Naive thymus-derived CD4-positive, alpha-beta T cell (primary cell): Measurements from ENCODE around the gene CAMTA1. TPM values are rescaled to one million over a fixed set of nuclear protein-coding genes. Genes with fewer than 3 reads are reported as not detected.

Experiments used
- ATAC-seq: fragments of 150-1000 bp; cut with Tn5 transposase; 2 replicates; pipeline ENCODE4 v1.10.0; 2021; ENCODE audit warnings: mild to moderate bottlenecking, moderate library complexity
- CTCF ChIA-PET: fragments of 350-600 bp; sonication (Branson Sonifier 250); formaldehyde crosslinking; loops from one replicate; lab custom pipeline; 2021; ENCODE audit warnings: antibody characterized with exemption; lab: Charles Lee
- POLR2A ChIA-PET: fragments of 350-600 bp; sonication (Branson Sonifier 250); formaldehyde crosslinking; loops from one replicate; lab custom pipeline; 2021; ENCODE audit warnings: antibody characterized with exemption, inconsistent platforms; lab: Charles Lee
- DNase-seq, 9 donors: peaks; one replicate each; pipeline versions ENCODE4 v3.0.0 to v3.0.0-alpha.2; 2020 to 2022; ENCODE audit warnings: mixed read lengths in 1 of 9
- H3K27ac ChIP-seq: one replicate; pipeline ENCODE4 v1.7.0; 2013; ENCODE audit warnings: mild to moderate bottlenecking, low read depth, low read length, moderate library complexity
- H3K27me3 ChIP-seq, 2 donors: one replicate each; pipeline ENCODE4 v1.7.0; 2013; ENCODE audit warnings: low read length in 2 of 2, mild to moderate bottlenecking in 2 of 2, moderate library complexity in 2 of 2; ENCODE audit not compliant: control insufficient read depth in 2 of 2, insufficient read depth in 2 of 2
- H3K36me3 ChIP-seq, 3 experiments: 1 replicate in 2 of 3; 2 replicates in 1 of 3; pipeline ENCODE4 v1.7.0; 2013; ENCODE audit warnings: low read length in 3 of 3, mild to moderate bottlenecking in 3 of 3, moderate library complexity in 1 of 3; ENCODE audit not compliant: insufficient read depth in 3 of 3, control insufficient read depth in 2 of 3
- H3K4me1 ChIP-seq, 2 donors: one replicate each; pipeline ENCODE4 v1.7.0; 2013; ENCODE audit warnings: low read length in 2 of 2, mild to moderate bottlenecking in 2 of 2, moderate library complexity in 1 of 2; ENCODE audit not compliant: control insufficient read depth in 2 of 2, insufficient read depth in 2 of 2
- H3K4me3 ChIP-seq: 2 replicates; pipeline ENCODE4 v1.7.0; 2013; ENCODE audit warnings: mild to moderate bottlenecking, low read length
- H3K9me3 ChIP-seq, 3 experiments: 1 replicate in 2 of 3; 2 replicates in 1 of 3; pipeline ENCODE4 v1.7.0; 2013; ENCODE audit warnings: low read length in 3 of 3; ENCODE audit not compliant: control insufficient read depth in 2 of 3
- H3K27ac Mint-ChIP-seq, 9 donors: one replicate each; pipeline ENCODE4 v1.8.0; 2020 to 2022; ENCODE audit warnings: mixed read lengths in 9 of 9, mild to moderate bottlenecking in 8 of 9, moderate library complexity in 5 of 9, inconsistent platforms in 2 of 9
- H3K27me3 Mint-ChIP-seq, 5 donors: one replicate each; pipeline ENCODE4 v1.8.0; 2021 to 2022; ENCODE audit warnings: mixed read lengths in 5 of 5, mild to moderate bottlenecking in 1 of 5
- H3K36me3 Mint-ChIP-seq, 5 donors: one replicate each; pipeline ENCODE4 v1.8.0; 2020 to 2022; ENCODE audit warnings: mixed read lengths in 5 of 5, mild to moderate bottlenecking in 3 of 5, inconsistent platforms in 1 of 5
- H3K4me1 Mint-ChIP-seq, 7 donors: one replicate each; pipeline ENCODE4 v1.8.0; 2020 to 2022; ENCODE audit warnings: mixed read lengths in 7 of 7, mild to moderate bottlenecking in 3 of 7, inconsistent platforms in 1 of 7
- H3K4me3 Mint-ChIP-seq, 10 donors: one replicate each; pipeline ENCODE4 v1.8.0; 2020 to 2022; ENCODE audit warnings: mild to moderate bottlenecking in 10 of 10, mixed read lengths in 10 of 10, moderate library complexity in 6 of 10, inconsistent platforms in 2 of 10
- H3K9me3 Mint-ChIP-seq, 11 donors: one replicate each; pipeline ENCODE4 v1.8.0; 2020 to 2022; ENCODE audit warnings: mixed read lengths in 11 of 11, mild to moderate bottlenecking in 4 of 11, inconsistent platforms in 1 of 11, moderate library complexity in 1 of 11
- intact Hi-C, 2 donors: fragments of 100-400 bp; cut with micrococcal nuclease; formaldehyde crosslinking; loops; one replicate each; pipeline ENCODE4 v1.15.1; 2023
- polyA plus RNA-seq, 2 donors: library from polyadenylated mRNA; unstranded; fragments of 300-500 nt; fragmentation: Illumina TruSeq; gene quantifications; one replicate each; pipeline ENCODE4 v1.2.3, GENCODE V29; 2021
- total RNA-seq, 6 experiments: library from RNA in 5 of 6; stranded (reverse) in 5 of 6; gene quantifications; 1 replicate in 5 of 6; 2 replicates in 1 of 6; pipeline ENCODE4 v1.2.3 and lab custom pipeline; 2021 to 2026

CAMTA1 gene
- total and polyA plus RNA-seq, 7 experiments from 2014 or later = 38.1 to 68.6 (median 42.6) TPM

- no peak for ATAC-seq
- Mint-ChIP-seq H3K36me3 (no peaks in the 10 kb centered on the region), H3K4me1 (peaks cover 0 to 6% (median 0%) of the 10 kb centered on the region in 7 donors), H3K9me3 (no peaks in the 10 kb centered on the region), H3K27ac (no peak overlapping the region), H3K27me3 (peaks cover 0 to 17% (median 4%) of the 10 kb centered on the region in 5 donors), H3K4me3 (no peak overlapping the region)
- no peak for DNase-seq
- intact Hi-C loops = no loop called here
- Histone ChIP-seq H3K27ac (no peak overlapping the region), H3K4me3 (no peak overlapping the region), H3K4me1 (no peaks in the 10 kb centered on the region), H3K36me3 (no peaks in the 10 kb centered on the region), H3K9me3 (no peaks in the 10 kb centered on the region), H3K27me3 (no peaks in the 10 kb centered on the region)
- POLR2A ChIA-PET = interaction anchor here (0.6 kb wide), 1 partner anchor 307 kb away, joined by 3 read pairs; no protein-coding TSS in a partner anchor
- CTCF ChIA-PET = no interaction called here
Observed at GRCh38 chr1:6956488-6957159, 171.4 kb downstream of the CAMTA1 start.

- Mint-ChIP-seq H3K27me3 (peaks cover 0 to 20% (median 4%) of the 10 kb centered on the region in 5 donors), H3K36me3 (no peaks in the 10 kb centered on the region), H3K27ac (no peak overlapping the region), H3K9me3 (no peaks in the 10 kb centered on the region), H3K4me1 (peaks cover 0 to 6% (median 2%) of the 10 kb centered on the region in 7 donors), H3K4me3 (no peak overlapping the region)
- no peaks in the 10 kb centered on the region for H3K36me3 ChIP-seq
- no peaks in the 10 kb centered on the region for H3K4me1 ChIP-seq
- intact Hi-C loops = no loop called here
- no peaks in the 10 kb centered on the region for H3K27me3 ChIP-seq
- ATAC-seq = no peak
- no peak overlapping the region for H3K27ac ChIP-seq
- no peak for DNase-seq
- H3K4me3 ChIP-seq = no peak overlapping the region
- CTCF ChIA-PET = no interaction called here
- POLR2A ChIA-PET = no interaction called here
- H3K9me3 ChIP-seq = no peaks in the 10 kb centered on the region
Observed at GRCh38 chr1:6957341-6957740, 172.1 kb downstream of the CAMTA1 start.

GRCh38 chr1:6958407-6959030 lies 173.3 kb downstream of the CAMTA1 start:
- Mint-ChIP-seq H3K27me3 (peaks cover 0 to 25% (median 11%) of the 10 kb centered on the region in 5 donors), H3K4me1 (peaks cover 0 to 16% (median 10%) of the 10 kb centered on the region in 7 donors), H3K9me3 (no peaks in the 10 kb centered on the region), H3K4me3 (no peak overlapping the region), H3K27ac (no peak overlapping the region), H3K36me3 (no peaks in the 10 kb centered on the region)
- CTCF ChIA-PET = no interaction called here
- H3K4me3 ChIP-seq = no peak overlapping the region
- H3K9me3 ChIP-seq = no peaks in the 10 kb centered on the region
- POLR2A ChIA-PET = no interaction called here
- no peak overlapping the region for H3K27ac ChIP-seq
- intact Hi-C loops = no loop called here
- no peaks in the 10 kb centered on the region for H3K27me3 ChIP-seq
- no peaks in the 10 kb centered on the region for H3K36me3 ChIP-seq
- H3K4me1 ChIP-seq = peaks cover 0 to 4% of the 10 kb centered on the region in 2 donors
- DNase-seq (no peak), ATAC-seq (no peak)

GRCh38 chr1:6959491-6959890 lies 174.2 kb downstream of the CAMTA1 start:
- Mint-ChIP-seq H3K27ac (no peak overlapping the region), H3K36me3 (no peaks in the 10 kb centered on the region), H3K4me3 (no peak overlapping the region), H3K4me1 (peaks cover 5 to 24% (median 14%) of the 10 kb centered on the region in 7 donors), H3K27me3 (peaks cover 4 to 31% (median 17%) of the 10 kb centered on the region in 5 donors), H3K9me3 (no peaks in the 10 kb centered on the region)
- no peak for DNase-seq
- ChIA-PET POLR2A (no interaction called here), CTCF (no interaction called here)
- Histone ChIP-seq H3K27me3 (no peaks in the 10 kb centered on the region), H3K4me3 (no peak overlapping the region), H3K27ac (no peak overlapping the region), H3K4me1 (peaks cover 0 to 4% of the 10 kb centered on the region in 2 donors), H3K36me3 (no peaks in the 10 kb centered on the region), H3K9me3 (no peaks in the 10 kb centered on the region)
- intact Hi-C loops = no loop called here
- no peak for ATAC-seq

- Mint-ChIP-seq H3K27me3 (peaks cover 11 to 39% (median 26%) of the 10 kb centered on the region in 5 donors), H3K36me3 (no peaks in the 10 kb centered on the region), H3K4me1 (peaks cover 5 to 27% (median 19%) of the 10 kb centered on the region in 7 donors), H3K27ac (peak overlapping the region in 2 of 9 donors; percentile 17 to 53), H3K4me3 (peak overlapping the region in 1 of 10 donors; percentile 27), H3K9me3 (no peaks in the 10 kb centered on the region)
- Histone ChIP-seq H3K4me3 (no peak overlapping the region), H3K27ac (no peak overlapping the region), H3K9me3 (no peaks in the 10 kb centered on the region), H3K36me3 (no peaks in the 10 kb centered on the region), H3K27me3 (no peaks in the 10 kb centered on the region), H3K4me1 (peaks cover 0 to 4% of the 10 kb centered on the region in 2 donors)
- ChIA-PET CTCF (no interaction called here), POLR2A (no interaction called here)
- intact Hi-C loops = no loop called here
- ATAC-seq (no peak), DNase-seq (no peak)
Observed at GRCh38 chr1:6960291-6960811, 175.1 kb downstream of the CAMTA1 start.

GRCh38 chr1:6960860-6961259 lies 175.6 kb downstream of the CAMTA1 start:
- DNase-seq = no peak
- ChIA-PET POLR2A (no interaction called here), CTCF (no interaction called here)
- Histone ChIP-seq H3K36me3 (no peaks in the 10 kb centered on the region), H3K4me1 (peaks cover 0 to 4% of the 10 kb centered on the region in 2 donors), H3K9me3 (no peaks in the 10 kb centered on the region), H3K4me3 (no peak overlapping the region), H3K27me3 (no peaks in the 10 kb centered on the region), H3K27ac (no peak overlapping the region)
- no peak for ATAC-seq
- Mint-ChIP-seq H3K4me1 (peaks cover 5 to 27% (median 19%) of the 10 kb centered on the region in 7 donors), H3K9me3 (no peaks in the 10 kb centered on the region), H3K4me3 (peak overlapping the region in 8 of 10 donors; percentile 17 to 75 (median 35)), H3K27ac (peak overlapping the region in 3 of 9 donors; percentile 17 to 31 (median 30)), H3K36me3 (no peaks in the 10 kb centered on the region), H3K27me3 (peaks cover 11 to 42% (median 28%) of the 10 kb centered on the region in 5 donors)
- intact Hi-C loops = no loop called here
